Measurements from ENCODE around the gene SHC1.

SHC1 gene

GRCh38 chr1:154970631-154971340, at the start of gene SHC1:
SHC1 (minus strand) TSS chr1:154970747; CDS start chr1:154970526, 221 bp downstream.
- FAIRE-seq, result no peak

- FAIRE-seq, result no peak
Measured at GRCh38 chr1:155019377-155020245, 49.1 kb upstream of the SHC1 start.

- FAIRE-seq, result no peak
Measured at GRCh38 chr1:155018617-155019348, 48.2 kb upstream of the SHC1 start.

DNA sequence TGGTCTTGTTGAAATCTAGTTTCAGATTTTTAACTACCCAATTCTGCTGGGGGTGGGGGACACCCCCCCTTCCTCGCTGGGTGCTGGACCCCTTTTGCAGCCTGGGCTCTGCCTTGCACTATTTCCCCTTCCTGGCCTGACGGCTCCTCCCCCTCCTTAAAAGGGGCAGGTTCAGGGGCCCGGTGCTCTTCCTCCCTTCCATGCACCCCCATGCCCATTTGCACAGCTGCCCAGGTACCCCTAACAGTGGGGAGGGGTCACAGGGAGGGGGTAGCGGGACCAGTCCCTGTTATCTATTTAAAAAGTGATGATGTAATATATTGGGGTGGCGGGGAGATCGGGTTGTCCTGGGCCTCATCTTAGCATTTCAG, 47.4 kb upstream of the SHC1 start:
- no peak for FAIRE-seq

DNA sequence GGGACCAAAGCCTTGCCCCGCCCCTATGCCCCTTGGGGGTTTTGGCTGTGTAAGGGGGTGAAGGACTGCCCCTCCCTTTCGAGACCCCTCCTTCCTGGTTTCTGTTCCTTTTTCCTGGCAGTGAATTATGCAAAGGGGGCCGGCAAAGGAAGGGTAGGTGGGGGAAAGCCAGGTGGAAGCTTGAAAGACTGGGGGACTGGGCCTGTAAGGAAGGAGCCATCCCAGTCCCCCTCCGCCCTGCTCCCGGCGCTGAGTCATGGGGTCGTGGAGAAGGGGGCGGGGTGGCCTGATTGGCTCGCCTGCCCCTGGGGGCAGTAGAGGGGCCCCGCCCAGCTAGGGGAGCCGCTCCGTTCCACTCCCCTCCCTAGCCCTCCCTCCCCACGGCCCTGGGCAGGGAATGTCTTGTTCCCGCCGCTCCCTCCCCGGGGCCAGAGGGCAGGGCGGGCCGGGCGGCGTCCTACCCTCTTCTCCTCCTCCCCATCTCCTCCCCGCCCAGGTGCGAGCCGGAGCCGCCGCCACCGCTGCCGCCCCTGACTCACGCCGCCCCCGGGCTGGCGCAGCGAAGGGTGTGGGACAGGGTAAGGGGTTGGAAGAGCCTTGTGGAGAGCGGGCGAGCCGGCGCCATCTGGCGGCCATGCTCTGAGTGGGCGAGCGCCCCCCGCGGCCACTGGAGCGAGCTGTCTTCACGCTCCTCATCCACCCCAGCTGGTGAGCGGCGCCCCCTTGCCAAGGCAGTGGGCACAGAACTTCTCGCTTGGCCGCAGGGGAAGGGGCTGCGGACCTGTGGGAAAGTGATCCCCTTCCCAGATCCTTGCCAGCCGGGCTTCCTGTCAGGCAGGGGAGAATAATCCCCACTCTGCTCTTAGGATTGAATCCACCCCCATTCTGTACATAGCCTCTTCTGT, 46.7 kb upstream of the SHC1 start:
- no peak for FAIRE-seq

- FAIRE-seq, result no peak
Measured at GRCh38 chr1:155016231-155016831, 45.8 kb upstream of the SHC1 start.

DNA sequence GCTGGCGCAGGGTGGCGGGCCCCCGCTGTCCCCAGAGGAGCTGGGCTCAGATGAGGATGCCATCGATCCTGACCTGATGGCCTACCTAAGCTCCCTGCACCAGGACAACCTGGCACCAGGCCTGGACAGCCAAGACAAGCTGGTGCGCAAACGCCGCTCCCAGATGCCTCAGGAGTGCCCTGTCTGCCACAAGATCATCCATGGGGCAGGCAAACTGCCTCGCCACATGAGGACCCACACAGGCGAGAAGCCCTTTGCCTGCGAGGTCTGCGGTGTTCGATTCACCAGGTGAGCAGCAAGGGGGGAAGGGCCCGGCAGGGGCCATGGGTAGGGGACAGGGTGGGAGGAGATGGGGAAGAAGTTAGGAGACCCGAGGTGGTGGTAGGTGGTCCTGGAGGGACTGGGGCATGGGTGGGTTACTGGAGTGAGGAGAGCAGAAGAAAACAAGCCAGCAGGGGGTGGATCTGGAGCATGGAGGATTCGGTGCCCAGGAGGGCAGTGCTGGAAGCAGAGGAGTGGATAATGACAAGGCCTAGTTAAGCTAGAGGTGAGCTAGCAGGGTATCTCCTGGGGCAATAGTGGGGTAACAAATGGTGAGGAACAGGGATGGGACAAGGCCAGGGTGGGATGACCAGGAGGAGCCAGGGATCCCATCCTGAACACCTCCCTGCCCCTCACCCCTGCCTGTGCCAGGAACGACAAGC, 45.1 kb upstream of the SHC1 start:
- no peak for FAIRE-seq

GRCh38 chr1:155014709-155015508, 44.4 kb upstream of the SHC1 start:
- FAIRE-seq, result no peak

- FAIRE-seq, result no peak
Measured at GRCh38 chr1:155013632-155014031, 43.1 kb upstream of the SHC1 start.

- no peak for FAIRE-seq
Measured at GRCh38 chr1:155012776-155013602, 42.4 kb upstream of the SHC1 start.

DNA sequence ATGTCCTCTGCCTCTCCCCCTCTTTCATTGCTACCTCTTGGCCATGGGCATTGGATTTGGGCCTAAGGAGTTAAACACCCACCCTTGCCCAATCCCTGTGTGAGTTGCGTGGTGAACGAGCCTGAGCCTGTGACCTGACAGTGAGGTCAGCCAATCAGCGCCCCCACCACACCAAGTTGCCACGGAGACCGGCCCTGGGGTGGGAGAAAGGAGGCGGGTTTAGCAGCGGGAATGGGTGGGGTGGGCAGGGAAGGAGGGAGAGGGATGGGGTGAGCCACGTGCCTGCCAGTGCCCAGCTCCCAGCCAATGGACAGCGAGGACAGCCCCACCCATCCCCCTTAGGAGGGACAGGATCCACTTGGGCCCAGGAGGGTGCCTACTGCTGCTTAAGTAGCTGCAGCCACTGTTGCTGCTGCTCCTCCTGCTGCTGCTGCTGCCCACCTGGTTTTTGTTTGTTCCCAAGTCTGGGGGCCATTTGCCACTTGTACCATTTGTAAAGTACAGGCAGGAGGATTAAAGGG, 41.5 kb upstream of the SHC1 start:
- no peak for FAIRE-seq

- FAIRE-seq, result no peak
Measured at GRCh38 chr1:155011437-155012025, 41.0 kb upstream of the SHC1 start.

DNA sequence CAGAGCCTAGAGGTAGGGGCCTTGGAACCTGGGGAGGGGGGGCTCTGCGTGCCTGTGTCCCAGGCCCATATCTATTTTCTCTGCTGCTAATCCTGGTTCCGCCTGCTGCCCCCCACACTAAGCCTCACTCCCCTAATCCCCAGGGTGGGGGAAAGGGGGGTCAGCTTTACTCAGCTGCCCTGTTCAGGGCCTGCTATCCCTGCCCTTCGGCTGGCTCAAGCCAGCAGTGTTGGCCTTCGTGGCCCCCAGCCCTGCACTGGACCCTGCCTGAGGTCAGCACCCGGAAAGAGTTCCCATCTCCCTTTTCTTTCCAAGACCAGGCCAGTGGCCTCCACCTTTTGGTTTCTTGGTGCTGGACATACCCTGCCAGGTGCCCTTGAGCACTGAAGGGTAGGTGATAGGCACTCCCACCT, 40.5 kb upstream of the SHC1 start:
- FAIRE-seq, result no peak

DNA sequence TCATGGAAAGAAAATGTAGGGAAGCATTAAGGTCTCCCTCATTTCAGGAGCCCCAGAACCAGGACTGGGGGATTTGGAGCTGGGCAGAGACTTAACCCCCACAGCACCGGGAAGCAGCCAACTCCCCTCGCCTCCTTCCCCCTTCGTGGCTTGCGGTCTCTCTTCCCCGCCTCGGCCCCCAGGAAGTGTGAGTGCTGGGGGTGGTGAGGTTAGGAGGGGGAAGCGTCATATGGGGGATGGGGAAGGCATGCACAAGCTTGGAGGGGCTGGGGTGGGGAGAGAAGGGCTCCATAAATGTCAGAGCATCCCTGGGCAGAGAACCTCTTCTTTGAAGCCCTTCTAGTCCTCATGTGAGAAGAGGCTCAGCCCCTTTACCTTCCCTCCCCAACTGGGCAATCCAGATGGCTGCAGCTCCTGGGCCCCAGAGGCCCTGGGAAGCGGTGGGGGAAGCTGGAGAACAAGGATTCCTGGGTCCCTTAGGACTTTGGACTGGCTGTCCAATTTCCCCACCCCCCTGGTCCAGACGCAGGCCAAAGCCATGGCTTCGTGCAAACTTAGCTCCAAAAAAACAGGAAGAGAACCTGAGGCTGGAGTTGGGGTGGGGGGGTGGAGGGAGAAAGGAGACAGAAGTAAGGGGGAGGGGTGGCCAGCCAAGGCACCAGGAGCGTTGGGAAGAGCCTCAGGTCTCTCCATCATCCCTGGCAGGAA, 39.8 kb upstream of the SHC1 start:
- no peak for FAIRE-seq

DNA sequence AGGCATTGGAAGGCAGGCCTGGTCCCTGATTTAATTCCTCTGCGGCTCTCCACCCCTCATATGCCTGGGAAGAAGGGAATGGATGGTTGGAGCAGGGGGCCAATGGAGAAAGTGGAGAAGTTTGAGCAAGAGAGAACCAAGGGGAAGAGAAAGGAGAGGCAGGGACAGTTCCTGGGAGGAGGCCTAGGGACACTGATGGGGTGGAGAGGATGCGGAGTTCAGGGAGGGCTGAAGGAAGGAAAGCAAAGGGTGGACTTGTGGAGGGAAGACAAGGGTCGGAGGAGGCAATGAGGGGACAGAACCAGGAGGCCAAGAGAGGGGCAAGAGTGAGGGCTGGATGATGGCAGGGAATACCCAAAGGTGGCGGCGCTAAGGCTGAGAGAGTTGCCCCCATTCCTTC, 39.2 kb upstream of the SHC1 start:
- FAIRE-seq, result no peak

- no peak for FAIRE-seq
Measured at GRCh38 chr1:155009221-155009711, 38.7 kb upstream of the SHC1 start.

GRCh38 chr1:155008015-155008941, 37.7 kb upstream of the SHC1 start:
- no peak for FAIRE-seq

All from endometrium (tissue), 2 donors.